PC-3 (cell line): ENCODE data around the gene EEF1A2. TPM values are rescaled to one million over a fixed set of nuclear protein-coding genes. Genes with fewer than 3 reads are reported as not detected.

Experiments
- ATAC-seq: fragments of 200-7000 bp; cut with Tn5 transposase; 2 replicates; pipeline ENCODE4 v1.9.1; 2020; ENCODE audit warnings: mild to moderate bottlenecking, moderate library complexity
- BruUV-seq: library from RNA; stranded (reverse); fragments of 400-500 nt; replicated peaks from 2 replicates; lab custom pipeline; 2021; lab: Mats Ljungman, UMichigan
- CTCF ChIA-PET: fragments of 300-600 bp; sonication (Branson Sonifier 250); formaldehyde crosslinking; loops from one replicate; lab custom pipeline; 2022; ENCODE audit warnings: antibody characterized with exemption; lab: Charles Lee
- POLR2A ChIA-PET: fragments of 300-600 bp; sonication (Branson Sonifier 250); formaldehyde crosslinking; loops from one replicate; lab custom pipeline; 2022; ENCODE audit warnings: antibody characterized with exemption; ENCODE audit not compliant: unreplicated experiment; lab: Charles Lee
- DNase-seq: peaks from one replicate; pipeline ENCODE4 v3.0.0-alpha.2; 2015
- H2AFZ ChIP-seq: fragments of 300-600 bp; sonication (generic); 2 replicates; pipeline ENCODE4 v1.6.0; 2016; ENCODE audit warnings: antibody characterized with exemption, low read length
- H3F3A ChIP-seq: fragments of 300-600 bp; sonication (generic); one replicate; pipeline ENCODE4 v1.6.0; 2017; ENCODE audit warnings: antibody characterized with exemption, low read length, control low read depth, mild to moderate bottlenecking; ENCODE audit not compliant: unreplicated experiment
- H3K27ac ChIP-seq: fragments of 300-600 bp; sonication (generic); 2 replicates; pipeline ENCODE4 v1.5.1; 2016; ENCODE audit warnings: mild to moderate bottlenecking, low read length
- H3K27me3 ChIP-seq: fragments of 300-600 bp; sonication (generic); 2 replicates; pipeline ENCODE4 v1.6.1; 2016; ENCODE audit warnings: low read length, mixed read lengths
- H3K36me3 ChIP-seq: fragments of 300-600 bp; sonication (generic); 2 replicates; pipeline ENCODE4 v1.6.1; 2016; ENCODE audit warnings: low read depth, mixed run types, low read length, mixed read lengths
- H3K4me1 ChIP-seq: fragments of 300-600 bp; sonication (generic); 2 replicates; pipeline ENCODE4 v1.5.1; 2016; ENCODE audit warnings: low read length; ENCODE audit not compliant: insufficient read depth
- H3K4me2 ChIP-seq: fragments of 300-600 bp; sonication (generic); 2 replicates; pipeline ENCODE4 v1.6.0; 2016; ENCODE audit warnings: low read length
- H3K4me3 ChIP-seq: fragments of 300-600 bp; sonication (generic); 2 replicates; pipeline ENCODE4 v1.5.1; 2016; ENCODE audit warnings: mild to moderate bottlenecking, low read length, mixed read lengths
- H3K79me2 ChIP-seq: fragments of 300-600 bp; sonication (generic); 2 replicates; pipeline ENCODE4 v1.6.1; 2017; ENCODE audit warnings: low read length, mixed read lengths
- H3K9ac ChIP-seq: fragments of 300-600 bp; sonication (generic); 2 replicates; pipeline ENCODE4 v1.6.0; 2016; ENCODE audit warnings: mild to moderate bottlenecking, low read length
- H3K9me2 ChIP-seq: fragments of 300-600 bp; sonication (generic); replicated peaks from 2 replicates; pipeline ENCODE4 v1.6.1; 2016; ENCODE audit warnings: mixed run types, low read length, mixed read lengths
- H3K9me3 ChIP-seq: fragments of 300-600 bp; sonication (generic); 2 replicates; pipeline ENCODE4 v1.6.1; 2016; ENCODE audit warnings: low read length, mixed read lengths
- H4K20me1 ChIP-seq: fragments of 300-600 bp; sonication (generic); 2 replicates; pipeline ENCODE4 v1.6.1; 2016; ENCODE audit warnings: low read length, mixed read lengths
- EZH2 ChIP-seq: fragments of 300-600 bp; sonication (generic); IDR thresholded peaks from one replicate; pipeline ENCODE4 v1.6.1; 2017; ENCODE audit warnings: antibody characterized with exemption, mild to moderate bottlenecking, low read length; ENCODE audit not compliant: unreplicated experiment
- EZH2phosphoT487 ChIP-seq: fragments of 300-600 bp; sonication (generic); IDR thresholded peaks from 2 replicates; pipeline ENCODE4 v1.6.1; 2018; ENCODE audit warnings: mild to moderate bottlenecking, antibody characterized with exemption, low read length, borderline replicate concordance
- intact Hi-C: fragments of 100-400 bp; cut with micrococcal nuclease; formaldehyde crosslinking; loops from 2 replicates; pipeline ENCODE4 v1.9.0; 2023
- total RNA-seq: library from RNA; depleted of rRNA; stranded (reverse); fragments of >200 nt; gene quantifications from 2 replicates; pipeline ENCODE4 v1.2.3, GENCODE V29; 2014
- TF ChIP-seq, protein P1 (sequence below): fragments of 300-600 bp; sonication (generic); conservative IDR thresholded peaks from 2 replicates; pipeline ENCODE4 v1.5.1; 2017; ENCODE audit warnings: antibody characterized with exemption, low read depth, mild to moderate bottlenecking, low read length

Gene EEF1A2
- total RNA-seq, 1 experiment from 2014 or later = 463 TPM

DNA sequence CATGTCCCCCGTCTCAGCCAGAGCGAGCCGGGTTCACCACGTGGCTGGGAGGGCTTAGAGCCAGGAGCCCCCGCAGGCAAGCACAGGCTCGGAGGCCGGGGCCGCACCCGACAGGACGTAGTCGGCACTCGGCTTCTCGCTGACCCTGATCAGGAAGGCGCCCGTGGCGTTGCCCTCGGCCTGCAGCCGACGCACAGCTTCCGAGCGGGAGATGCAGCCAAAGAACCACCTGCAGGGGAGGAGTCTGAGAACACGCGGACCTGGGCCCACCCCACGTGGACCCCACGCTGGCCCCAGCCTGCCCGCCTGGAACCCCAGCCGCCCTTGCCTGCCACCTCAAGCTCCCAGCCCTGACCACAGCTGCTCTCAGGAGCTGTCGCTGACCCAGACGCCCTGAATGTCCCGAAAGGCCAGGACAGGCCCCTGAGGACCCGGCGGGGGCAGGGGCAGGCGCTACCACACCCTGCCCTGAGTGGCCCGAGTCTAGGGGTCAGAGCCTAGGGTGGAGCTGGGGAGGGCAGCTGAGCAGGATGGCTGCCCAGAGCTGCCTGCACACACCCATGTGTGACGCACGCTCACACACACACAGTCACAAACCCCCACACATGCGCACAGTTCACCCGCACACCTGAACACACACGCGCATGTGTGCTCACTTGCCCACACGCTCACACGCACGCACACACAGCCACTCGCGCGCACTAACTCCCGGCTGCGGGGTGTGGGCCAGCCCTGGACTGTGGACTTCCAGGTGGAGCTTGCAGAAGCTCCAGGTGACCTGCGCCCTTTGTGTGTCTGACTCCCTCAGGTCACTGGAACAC is 36.2 kb upstream of the EEF1A2 start:
- peaks cover 11% of the 10 kb centered on the region for H3K79me2 ChIP-seq
- no peak overlapping the region for H3K4me2 ChIP-seq
- H3K27me3 ChIP-seq = no peaks in the 10 kb centered on the region
- H4K20me1 ChIP-seq = no peaks in the 10 kb centered on the region
- intact Hi-C loops = loop anchor here (5.0 kb wide), 5 partner anchors 92 to 608 kb away; partner anchors contain the start of genes DIDO1, GMEB2 and UCKL1
- TF ChIP-seq, protein P1, sequence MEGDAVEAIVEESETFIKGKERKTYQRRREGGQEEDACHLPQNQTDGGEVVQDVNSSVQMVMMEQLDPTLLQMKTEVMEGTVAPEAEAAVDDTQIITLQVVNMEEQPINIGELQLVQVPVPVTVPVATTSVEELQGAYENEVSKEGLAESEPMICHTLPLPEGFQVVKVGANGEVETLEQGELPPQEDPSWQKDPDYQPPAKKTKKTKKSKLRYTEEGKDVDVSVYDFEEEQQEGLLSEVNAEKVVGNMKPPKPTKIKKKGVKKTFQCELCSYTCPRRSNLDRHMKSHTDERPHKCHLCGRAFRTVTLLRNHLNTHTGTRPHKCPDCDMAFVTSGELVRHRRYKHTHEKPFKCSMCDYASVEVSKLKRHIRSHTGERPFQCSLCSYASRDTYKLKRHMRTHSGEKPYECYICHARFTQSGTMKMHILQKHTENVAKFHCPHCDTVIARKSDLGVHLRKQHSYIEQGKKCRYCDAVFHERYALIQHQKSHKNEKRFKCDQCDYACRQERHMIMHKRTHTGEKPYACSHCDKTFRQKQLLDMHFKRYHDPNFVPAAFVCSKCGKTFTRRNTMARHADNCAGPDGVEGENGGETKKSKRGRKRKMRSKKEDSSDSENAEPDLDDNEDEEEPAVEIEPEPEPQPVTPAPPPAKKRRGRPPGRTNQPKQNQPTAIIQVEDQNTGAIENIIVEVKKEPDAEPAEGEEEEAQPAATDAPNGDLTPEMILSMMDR = no peak
- no peak for TF ChIP-seq EZH2phosphoT487
- DNase-seq (no peak), ATAC-seq (no peak)
- POLR2A ChIA-PET = interaction anchor here (0.5 kb wide), 2 partner anchors 15 to 41 kb away, joined by 3 to 4 read pairs; no protein-coding TSS in a partner anchor
- peaks cover 31% of the 10 kb centered on the region for H3K4me1 ChIP-seq
- no peaks in the 10 kb centered on the region for H3K36me3 ChIP-seq
- no peaks in the 10 kb centered on the region for H3K9me3 ChIP-seq
- no peak overlapping the region for H3K27ac ChIP-seq
- H2AFZ ChIP-seq = no peak overlapping the region
- no peak overlapping the region for H3K9ac ChIP-seq
- CTCF ChIA-PET = no interaction called here
- no peaks in the 10 kb centered on the region for H3F3A ChIP-seq
- no peak overlapping the region for H3K4me3 ChIP-seq
- no peaks in the 10 kb centered on the region for H3K9me2 ChIP-seq
- no TSS peak for BruUV-seq

- Histone ChIP-seq H3F3A (no peaks in the 10 kb centered on the region), H3K9ac (no peak overlapping the region), H2AFZ (no peak overlapping the region), H3K36me3 (no peaks in the 10 kb centered on the region), H3K27ac (no peak overlapping the region), H3K4me2 (no peak overlapping the region), H3K4me3 (no peak overlapping the region), H3K79me2 (peaks cover 11% of the 10 kb centered on the region), H3K9me2 (no peaks in the 10 kb centered on the region), H3K9me3 (no peaks in the 10 kb centered on the region), H4K20me1 (no peaks in the 10 kb centered on the region), H3K27me3 (no peaks in the 10 kb centered on the region), H3K4me1 (peaks cover 25% of the 10 kb centered on the region)
- DNase-seq (no peak), ATAC-seq (no peak)
- intact Hi-C loops = loop anchor here (5.0 kb wide), 1 partner anchor 607 kb away; the partner anchor contains the start of gene DIDO1
- TF ChIP-seq, protein P1 = no peak
- TF ChIP-seq EZH2phosphoT487 = no peak
- no peak for TF ChIP-seq EZH2
- ChIA-PET CTCF (no interaction called here), POLR2A (interaction anchor here (0.5 kb wide), 1 partner anchor 11 kb away, joined by 4 read pairs; no protein-coding TSS in a partner anchor)
- BruUV-seq = no TSS peak
Observed at GRCh38 chr20:63534427-63534830, 35.5 kb upstream of the EEF1A2 start.
